Central memory CD4-positive, alpha-beta T cell (primary cell): ENCODE measurements around the gene KLK15.
"Not testable (repeated sequence)": the region's sequence is repeated elsewhere in the genome, so short reads cannot be mapped to it uniquely, and the experiment has no call there.

ENCODE experiments used
- DNase-seq: peaks from one replicate; pipeline ENCODE4 v3.0.0; 2022

The KLK15 gene

DNA sequence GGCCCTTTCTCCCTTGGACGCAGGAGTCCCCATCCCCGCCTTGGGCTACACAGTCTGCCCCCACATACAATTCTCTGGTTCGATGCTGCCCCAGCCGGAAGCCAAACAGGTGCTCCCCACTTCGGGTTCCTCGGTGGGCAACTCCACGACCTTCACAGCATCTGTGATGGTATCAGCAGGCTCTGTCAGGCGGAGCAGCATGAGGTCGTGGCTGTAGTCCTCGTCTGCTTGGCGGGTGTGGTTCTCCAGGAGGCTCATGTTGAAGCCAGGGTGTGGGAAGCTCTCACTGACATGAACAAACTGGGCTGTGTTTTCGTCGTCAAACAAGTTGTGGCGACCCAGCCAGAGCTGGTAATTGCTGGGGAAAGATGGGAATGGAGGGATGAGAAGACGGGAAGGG lies 13.3 kb downstream of the KLK15 start:
- no peak for DNase-seq

DNA sequence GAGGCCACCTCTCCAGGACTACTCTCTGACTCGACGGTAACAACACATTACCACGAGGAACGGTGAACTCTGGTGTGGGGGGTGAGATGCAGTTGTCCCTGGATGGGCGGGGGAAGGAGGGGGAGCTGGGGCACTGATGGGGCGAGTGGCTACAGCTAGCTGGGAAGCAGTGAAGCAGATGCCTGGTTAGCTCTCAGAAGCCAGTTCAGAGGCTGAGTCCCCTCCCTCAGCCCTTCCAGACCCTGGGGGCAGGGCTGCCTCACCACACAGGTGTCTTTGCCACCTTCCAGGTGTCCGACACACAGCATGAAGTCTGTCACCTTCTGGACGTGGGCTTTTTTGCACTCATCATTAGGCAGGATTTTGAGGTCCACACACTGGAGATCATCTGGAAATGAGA lies 13.7 kb downstream of the KLK15 start:
- no peak for DNase-seq

DNA sequence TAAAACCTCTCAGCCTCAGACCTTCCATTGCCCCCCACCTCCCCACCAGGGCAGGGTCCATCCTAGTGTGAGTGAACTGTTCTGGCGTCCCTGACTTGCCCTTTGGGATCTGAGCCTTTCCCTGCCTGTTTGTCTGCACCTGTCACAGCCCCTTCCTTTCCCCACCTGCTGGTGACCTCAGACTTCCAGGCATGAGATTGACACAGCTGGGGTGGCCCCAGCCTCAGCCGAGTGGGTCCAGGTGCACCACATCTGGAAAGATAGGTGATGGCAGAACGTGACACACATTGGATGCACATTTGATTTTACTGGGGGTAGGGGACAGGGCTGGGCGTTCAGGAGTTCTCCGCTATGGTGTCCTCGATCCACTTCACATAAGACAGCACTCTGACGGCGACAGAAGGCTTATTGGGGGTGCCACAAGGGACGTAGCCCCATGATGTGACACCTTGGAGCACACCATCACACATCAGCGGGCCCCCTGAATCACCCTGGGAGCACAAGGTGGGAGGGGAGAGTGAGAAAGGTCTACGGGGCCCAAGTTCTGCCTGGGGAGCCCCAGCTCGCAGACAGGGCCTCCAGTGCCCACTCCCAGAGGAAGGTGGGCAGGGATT lies 14.4 kb downstream of the KLK15 start:
- DNase-seq, result no peak

DNA sequence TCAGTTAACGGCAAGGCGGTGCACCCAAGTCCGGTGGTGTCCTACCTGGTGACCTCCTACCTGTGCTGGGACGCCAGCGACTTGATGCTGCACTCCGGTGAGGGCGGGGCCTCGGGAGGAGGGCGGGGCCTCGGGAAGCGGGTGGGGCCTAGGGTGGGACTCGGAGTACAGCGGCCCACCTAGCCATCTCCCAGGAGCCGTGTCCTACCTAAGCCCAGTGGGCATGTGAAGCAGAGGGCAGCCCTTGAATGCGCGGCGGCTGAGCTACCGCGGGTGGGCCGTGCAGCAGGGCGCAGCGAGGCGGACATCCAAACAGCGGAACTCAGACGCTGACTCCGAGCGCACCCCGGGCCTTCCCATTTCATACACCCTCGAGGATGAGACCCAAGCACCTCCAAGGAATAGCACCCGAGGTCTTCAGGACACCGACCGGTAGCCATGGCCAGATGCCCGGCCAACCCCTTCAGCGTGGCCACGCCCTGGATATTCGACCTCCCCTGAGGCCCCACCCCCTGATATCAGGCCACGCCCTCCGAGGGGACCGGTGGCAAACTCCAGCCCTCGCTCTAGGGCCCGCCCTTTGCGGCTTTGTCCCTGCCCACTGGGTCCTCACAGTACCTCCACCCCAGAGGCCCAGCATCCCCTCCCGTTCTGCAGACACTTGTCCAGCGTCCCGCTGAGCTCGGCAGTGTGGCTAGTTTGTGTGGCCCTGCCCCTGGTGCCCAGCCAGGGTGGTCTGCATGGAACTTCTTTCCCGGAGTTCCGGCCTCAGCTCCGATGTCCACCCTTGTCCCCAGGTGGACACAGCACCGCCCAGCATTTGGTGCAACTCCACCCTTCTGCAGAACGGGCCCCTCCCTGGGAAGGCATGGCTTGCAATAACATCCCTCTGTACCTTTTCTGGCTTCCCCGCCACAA lies 15.2 kb downstream of the KLK15 start:
- DNase-seq, result no peak

DNA sequence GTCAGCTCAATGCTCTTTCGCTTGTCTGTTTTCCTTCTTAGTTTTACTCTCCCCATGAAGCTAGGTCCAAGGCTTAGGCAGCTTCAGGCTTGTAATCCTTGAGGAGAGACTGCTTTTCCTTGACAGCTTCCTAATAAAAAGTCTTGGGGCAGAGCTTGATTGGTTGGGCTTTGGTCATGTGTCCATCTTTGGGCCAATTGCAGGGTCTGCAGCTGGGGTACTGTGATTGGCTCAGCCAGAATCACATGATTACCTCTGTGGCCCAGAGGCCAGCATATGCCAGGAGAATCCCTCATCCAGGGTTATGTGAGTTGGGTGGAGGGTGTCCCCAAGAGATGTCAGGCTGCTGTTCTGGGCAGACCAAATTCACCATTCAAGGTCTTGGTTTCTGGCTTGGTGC lies 17.9 kb downstream of the KLK15 start:
- no peak for DNase-seq

DNA sequence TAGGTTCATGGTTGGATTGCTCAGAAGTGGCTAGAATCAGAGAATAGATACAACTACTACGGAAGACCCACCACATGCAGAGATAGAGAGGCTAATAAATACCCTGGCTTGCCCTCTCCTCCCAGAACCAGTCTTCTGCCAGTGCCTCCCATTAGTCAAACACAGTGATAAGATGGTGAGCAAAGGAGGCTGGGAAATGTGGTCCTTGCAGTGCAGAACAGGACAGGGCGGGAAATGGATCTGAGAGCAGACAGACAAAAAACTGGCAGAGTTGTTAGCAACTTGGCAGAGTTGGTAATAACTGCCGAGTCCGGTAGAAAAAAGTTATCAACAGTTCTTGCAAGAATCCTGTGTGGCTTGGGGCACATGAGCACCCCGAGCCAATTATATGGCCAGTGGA lies 18.5 kb downstream of the KLK15 start:
- DNase-seq, result no peak

DNA sequence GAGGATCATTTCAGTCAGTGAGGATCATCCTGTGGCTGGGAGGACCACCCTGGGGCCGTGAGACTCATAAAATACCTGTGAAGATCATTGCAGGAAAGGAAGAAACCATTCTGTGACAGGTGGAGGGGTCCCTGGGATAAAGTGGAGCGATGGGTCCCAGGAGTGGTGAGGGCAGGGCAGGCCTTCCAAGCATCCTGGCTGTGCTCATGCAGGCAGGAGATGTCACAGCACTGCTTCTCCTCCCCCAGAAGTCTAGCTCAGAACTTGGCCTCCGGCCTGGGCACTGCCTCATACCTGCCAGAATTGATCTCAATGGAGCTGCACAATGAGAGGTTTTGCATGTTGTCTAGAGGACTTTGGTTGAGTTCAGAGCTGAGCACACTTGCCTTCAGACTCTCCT lies 20.9 kb downstream of the KLK15 start:
- no peak for DNase-seq

DNA sequence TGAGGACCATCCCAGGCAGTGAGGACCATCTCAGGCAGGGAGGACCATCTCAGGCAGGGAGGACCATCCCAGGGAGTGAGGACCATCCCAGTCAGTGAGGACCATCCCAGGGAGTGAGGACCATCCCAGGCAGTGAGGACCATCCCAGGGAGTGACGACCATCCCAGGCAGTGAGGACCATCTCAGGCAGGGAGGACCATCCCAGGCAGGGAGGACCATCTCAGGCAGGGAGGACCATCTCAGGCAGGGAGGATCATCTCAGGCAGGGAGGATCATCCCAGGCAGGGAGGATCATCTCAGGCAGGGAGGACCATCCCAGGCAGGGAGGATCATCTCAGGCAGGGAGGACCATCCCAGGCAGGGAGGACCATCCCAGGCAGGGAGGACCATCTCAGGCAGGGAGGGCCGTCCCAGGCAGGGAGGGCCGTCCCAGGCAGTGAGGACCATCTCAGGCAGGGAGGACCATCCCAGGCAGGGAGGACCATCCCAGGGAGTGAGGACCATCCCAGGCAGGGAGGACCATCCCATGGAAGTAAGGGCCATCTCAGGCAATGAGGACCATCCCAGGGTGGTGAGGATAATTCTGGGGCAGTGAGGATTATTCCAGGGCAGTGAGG lies 21.6 kb downstream of the KLK15 start:
- DNase-seq, result not testable (repeated sequence)

DNA sequence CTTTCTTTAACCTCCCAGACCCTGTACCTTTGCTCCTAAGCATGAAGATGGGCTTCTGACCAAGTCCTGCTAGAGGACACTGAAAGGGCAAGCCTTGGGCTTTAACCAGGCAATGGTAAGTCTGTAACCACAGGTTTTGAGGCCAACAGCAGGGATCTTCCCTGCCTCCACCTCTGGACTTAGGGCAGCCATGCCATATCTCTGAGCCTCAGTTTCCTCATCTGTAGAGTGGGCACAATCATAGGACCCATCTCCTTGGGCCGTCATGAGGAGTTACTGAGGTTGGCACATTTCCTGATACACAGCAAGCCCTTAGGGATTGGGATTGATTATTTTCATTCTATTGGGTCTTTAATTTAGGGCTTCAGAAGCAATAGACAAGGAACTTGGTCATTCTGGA lies 24.5 kb downstream of the KLK15 start:
- DNase-seq, result no peak

DNA sequence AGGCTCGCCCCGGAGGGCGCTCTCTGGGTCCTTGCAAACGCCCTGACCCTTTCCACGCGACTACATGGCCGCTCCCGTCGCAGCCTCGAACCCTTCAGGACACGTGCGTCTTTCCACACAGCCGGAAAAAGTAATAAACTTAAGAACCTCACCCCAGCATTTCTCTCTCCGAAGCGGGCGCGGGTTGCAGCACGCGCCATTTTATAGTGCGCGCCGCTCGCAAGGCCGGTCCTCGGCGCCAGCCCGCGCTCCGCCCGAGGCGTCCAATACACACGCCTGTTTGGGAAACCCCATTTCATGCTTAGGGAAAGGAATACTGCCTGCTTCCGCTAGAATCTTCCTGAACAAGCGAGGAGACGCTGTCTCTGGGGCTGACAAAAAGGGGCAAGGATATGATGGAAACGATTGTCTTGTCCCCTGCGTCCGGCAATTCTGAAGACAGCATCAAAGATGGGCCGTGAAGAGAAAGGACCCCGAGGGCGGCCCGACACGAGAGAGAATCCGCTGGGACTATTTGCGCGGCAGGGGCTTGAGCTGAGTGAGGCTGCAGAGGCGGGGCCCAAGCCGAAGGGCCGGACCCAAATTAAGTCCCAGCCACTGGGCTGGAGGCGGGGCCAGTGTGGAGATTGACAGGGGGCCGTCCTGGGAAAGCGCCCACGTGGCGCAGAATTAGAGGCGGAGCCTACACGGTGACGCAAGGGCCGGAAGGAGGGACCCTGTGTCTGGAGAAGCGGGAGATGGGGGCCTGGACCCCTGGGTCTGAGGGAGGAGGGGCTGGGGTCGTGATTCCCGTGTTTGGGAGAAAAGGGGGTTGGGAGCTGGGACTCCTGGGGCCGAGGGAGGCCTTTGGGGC lies 28.7 kb downstream of the KLK15 start:
- DNase-seq, result peak; percentile 98

DNA sequence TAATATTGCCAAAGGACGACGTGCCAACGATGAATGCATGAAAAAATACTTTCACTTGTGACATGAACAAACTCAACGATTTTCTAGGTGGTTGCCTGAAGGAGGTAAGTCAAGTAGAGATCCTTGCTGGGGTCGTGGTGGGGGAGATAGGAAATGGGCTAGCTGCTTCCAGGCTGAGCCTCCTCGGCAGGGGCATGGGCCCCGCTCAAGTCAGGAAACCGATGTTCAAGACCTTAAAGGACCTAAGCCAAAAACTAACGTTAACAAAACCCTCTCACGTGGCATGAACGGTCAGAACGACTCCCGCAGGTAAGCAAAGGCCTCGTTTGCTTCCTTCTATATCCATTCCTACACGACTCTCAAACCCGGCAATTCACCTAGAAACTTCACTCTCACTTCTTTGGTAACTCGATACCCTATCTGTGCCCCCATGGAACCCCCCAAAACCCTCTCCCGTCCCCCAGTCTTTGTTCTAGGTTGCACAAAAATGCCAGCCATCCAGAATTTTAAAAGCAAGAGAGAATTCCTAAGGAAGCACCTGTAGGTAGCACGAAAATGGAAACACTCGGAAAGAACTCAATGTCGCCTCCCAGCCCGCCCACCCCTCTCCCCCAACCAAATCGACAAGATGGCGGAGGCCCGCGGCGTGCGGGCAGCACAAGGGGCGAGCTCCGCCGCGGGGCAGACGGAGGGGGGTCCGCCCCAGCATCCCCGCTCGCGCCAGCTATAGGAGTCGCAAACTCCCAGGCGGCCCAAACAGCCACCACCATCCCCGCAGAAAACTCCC lies 29.5 kb downstream of the KLK15 start:
- DNase-seq, result no peak

DNA sequence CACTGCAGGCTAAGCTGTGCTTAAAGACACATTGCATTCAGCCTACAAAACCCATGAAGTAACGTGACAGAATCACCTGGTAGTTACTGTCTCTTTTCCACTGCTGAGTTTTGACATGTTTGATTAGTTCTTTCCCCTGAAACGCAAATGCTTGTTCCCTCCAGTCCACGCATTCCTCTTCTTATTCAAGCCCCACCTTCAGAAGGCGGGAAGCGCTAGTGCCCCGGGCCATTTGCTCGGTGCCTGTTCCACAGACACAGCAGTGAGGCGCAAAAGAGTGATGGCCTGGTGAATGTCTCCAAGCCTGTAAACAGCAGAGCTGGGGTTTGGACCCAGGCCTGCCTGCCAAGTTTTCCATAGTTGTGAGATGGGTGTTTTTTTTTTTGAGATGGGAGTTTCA lies 32.3 kb downstream of the KLK15 start:
- no peak for DNase-seq

DNA sequence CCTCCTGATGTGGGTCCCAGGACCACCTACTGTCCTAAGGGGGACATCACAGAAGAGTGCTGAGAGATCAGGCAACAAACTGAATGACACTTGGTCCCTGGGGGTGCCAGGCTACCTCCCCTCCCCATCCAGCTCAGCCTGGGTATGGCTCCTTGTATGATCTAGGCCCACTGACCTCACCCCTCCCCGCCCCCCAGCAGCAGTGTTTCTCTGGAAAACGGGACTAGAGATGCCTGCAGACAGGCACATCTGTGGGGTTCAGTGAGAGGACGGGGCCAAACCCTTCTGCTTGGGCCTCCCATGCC lies 33.9 kb downstream of the KLK15 start:
- DNase-seq, result no peak

DNA sequence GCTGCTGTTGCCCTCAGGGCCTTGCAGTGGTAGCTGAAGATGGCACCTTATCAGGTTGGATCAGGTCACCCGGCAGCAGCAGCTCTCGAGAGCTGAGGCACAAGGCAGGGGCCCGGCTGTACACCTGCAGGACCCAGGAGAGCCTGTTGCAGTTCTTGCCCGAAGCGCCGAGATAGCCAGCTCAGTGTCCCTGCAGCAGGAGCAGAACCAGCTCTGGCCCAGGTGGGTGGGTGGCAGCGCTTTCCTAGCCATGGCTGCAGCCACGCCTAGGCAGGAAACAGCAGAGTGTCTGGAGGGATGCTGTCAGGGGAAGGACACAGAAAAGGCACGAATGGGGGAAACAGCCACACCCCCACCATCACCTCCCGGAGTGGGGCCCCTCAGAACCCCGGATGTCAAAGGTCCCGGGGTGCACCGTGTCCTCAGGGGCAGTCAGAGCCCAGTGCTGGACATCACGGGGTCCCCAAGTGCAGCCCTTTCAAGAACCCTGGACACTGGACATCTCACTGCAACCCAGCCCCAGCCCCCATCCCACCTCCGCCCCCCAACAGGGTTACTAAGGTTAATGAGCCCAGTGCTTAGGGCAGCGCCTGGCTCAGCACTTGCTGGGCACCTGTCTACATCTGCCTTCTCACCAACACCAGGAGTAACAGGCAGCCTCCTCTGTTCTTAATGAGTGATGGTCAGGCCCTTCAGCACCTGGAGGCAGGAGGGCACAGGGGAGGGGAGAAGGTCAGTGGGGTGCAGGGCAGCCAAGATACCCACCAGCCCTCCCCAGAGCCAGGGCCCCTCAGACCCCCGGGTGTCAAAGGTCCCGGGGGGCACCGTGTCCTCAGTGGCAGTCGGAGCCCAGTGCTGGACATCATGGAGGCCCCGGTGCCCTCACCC lies 34.5 kb downstream of the KLK15 start:
- no peak for DNase-seq

DNA sequence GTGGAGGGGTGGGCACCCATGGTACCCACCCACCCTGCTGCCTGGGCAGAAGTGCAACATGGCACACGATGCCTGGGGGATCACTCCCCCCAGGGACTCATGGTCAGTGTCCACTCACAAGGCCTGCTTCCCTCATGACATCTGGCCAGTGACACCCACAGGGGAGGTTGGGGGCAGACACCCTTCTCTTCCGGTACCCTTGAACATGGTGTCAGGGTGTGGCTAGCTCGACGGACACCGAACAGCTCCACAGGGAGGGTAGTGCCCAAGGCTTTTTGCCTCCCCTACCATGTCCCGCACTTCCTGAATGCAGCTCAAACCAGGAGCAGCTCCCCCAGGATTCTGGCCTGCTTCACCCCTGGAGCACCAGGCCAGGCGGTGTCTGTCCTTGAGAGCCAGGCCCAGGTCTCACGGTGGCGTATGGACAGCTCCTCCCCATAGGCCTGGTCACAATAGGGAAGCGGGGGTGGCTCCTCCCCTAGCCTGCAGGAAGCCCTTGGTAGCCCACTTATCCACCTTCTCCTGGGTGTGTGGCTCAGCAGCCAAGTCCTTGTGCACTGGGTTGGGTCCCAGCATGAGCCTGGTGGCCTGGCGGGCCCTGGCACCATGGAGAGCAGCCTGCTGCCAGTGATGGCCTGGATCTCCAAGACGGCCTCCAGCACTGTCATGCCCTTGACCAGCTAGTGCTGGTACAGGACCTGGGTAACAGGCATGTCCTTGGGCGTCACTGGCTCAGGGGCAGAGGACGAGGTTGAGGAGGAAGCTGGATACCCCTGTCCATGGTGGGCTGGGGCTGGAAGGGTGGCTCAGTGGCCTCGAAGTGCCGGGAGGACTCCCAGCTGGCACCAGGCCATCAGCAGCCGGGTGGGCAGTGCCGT lies 35.4 kb downstream of the KLK15 start:
- no peak for DNase-seq

DNA sequence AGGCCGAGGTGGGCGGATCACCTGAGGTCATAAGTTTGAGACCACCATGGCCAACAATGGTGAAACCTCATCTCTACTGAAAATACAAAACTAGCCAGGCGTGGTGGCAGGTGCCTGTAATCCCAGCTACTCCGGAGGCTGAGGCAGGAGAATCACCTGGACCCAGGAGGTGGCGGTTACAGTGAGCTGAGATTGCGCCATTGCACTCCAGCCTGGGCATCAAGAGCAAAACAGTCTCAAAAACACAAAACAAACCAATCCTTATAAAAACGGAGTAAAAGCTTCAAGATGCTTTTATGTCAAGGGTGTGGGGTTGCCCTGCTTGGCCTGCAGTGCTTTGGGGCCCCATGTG lies 36.0 kb downstream of the KLK15 start:
- DNase-seq, result no peak

DNA sequence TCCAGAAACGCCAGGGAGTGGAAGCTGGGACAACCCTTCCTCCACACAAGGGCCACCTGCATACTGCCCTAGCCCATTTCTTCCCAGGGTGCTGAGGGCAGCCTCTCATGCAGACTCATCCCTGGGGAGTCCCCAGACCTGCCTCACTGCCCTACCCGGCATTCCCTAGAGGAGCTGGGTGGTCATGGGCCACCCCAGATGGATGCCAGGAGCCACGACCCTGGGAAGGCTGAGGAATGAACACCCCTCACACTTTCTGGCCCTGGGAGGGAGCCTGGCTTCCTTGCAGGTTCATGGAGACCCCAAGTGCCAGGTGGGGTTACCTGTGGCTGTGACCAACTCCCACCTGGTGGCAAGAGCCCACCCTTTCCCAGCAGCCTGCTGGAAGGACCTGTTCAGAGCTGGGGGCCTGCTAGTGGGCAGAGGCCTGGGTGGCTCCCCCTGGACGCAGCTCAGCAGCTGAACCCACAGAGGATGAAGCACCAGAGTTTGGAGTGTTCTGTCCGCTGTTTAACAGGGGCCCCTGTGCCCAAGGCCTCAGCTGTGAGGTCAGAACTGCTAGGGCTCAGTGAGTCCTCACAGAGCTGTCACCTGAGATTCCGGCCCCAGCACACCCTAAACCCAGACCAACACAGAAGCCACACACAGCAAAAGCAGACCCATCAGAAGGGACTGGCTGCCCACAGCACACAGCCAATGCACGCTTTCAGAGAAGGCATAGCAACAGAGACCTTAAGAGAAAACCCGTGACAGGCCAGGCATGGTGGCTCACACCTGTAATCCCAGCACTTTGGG lies 36.5 kb downstream of the KLK15 start:
- DNase-seq, result no peak

DNA sequence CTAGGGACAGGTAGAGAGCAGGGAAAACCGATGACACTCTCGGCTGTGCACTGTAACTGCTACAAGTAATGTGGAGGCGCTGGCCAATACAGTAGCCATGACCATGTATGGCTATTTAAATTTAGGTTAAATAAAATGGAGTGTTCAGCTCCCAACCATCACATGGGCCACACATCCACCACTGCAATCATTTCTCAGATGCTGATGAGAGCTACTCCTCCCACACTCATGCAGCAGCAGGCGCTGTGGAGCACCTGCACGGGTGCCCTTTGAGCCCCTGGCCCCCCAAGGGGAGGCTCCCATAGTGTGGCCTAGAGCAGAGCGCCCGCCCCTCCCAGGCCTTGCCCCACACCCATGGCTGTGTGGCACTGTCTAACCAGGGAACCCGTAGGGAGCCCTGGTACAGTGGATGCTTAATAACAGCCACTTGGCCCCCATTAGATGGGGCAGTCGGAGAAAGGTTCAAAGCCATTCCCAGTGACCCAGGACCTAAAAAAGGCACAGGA lies 37.2 kb downstream of the KLK15 start:
- no peak for DNase-seq

DNA sequence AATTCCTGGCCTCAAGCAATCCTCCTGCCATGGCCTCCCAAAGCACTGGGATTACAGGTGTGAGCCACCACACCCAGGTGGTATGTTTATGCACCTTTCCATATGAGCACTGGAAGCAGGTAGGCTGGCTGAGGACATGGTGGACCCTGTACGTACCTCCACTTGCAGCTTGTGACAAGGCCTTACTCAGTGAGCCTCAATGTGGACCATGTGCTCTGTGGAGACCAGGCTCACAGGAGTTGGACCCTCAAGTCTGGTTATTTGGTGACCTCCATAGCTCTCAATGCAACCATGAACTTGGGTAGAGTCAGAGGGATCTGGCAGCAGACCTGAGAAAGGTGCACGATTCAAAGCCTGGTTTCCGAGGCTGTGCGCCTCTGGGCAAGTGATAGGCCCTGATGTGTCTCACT lies 37.7 kb downstream of the KLK15 start:
- DNase-seq, result no peak
